Pulmonary artery endothelial cell (primary cell): Measurements from ENCODE around the gene NXF2. TPM values are rescaled to one million over a fixed set of nuclear protein-coding genes. Genes with fewer than 3 reads are reported as not detected.
"Not testable (repeated sequence)": the region's sequence is repeated elsewhere in the genome, so short reads cannot be mapped to it uniquely, and the experiment has no call there.

Source experiments
- DNase-seq: peaks from one replicate; pipeline ENCODE4 v3.0.0-alpha.2; 2011; ENCODE audit warnings: low read depth, low spot score
- total RNA-seq: library from RNA; depleted of rRNA; stranded (reverse); fragments of >200 nt; gene quantifications from 2 replicates; pipeline ENCODE4 v1.2.3, GENCODE V29; 2014

NXF2 gene
- not detected in 2 replicates for total RNA-seq

DNA sequence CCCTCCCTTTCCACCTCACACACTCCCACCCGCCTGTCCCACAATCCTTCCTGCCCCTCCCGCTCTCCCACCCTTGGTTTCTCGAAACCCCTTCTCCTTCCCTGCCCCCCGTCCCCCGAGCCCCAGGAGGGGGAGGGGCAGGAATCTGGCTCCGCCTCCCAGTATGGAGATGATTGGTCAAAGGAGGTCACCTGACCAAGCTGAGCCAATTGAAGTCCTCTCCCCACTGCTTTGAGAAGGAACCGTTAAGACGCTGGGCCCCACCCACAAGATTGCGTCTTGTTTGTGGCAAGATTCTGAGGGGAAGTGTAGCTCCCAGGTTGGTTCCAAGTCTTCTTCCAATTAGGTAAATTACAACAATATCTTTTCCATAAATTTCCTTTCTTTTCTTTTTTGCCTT, at the start of gene NXF2:
Gene NXF2 (plus strand): TSS at position 275 of the 400 bp plus-strand sequence. CDS start 59,912 bp downstream, outside the sequence.
- not testable (repeated sequence) for DNase-seq

GRCh38 chrX:102207940-102208339, 39.0 kb upstream of the NXF2 start:
- DNase-seq, result not testable (repeated sequence)

DNA sequence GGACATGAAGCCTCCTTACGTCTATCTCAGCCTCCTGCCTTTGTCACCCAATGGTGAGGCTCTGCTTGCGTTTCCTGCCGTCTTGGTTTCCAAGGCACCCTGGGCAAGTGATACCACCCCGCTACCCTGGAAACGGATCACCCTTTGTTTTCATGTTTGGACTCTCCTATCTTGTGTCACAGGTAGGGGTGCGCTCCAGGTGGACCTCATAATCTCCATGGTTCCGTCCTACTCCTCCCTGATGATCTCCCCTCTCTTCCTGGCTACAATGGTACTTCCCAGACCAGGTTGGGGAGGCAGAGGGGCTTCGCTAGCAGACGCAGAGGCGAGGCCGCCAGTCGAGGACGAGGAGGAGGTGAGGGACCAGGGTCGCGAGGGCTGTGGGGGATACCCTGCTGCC, 32.0 kb upstream of the NXF2 start, which contains the start of gene TCP11X1:
Gene TCP11X1 (plus strand): TSS at position 316 of the 400 bp plus-strand sequence.
- DNase-seq, result not testable (repeated sequence)

GRCh38 chrX:102216497-102216896, 30.5 kb upstream of the NXF2 start:
- DNase-seq, result not testable (repeated sequence)

- DNase-seq, result not testable (repeated sequence)
Observed at GRCh38 chrX:102235678-102236077, 11.3 kb upstream of the NXF2 start.

- DNase-seq, result not testable (repeated sequence)
Observed at GRCh38 chrX:102240265-102240664, 6.7 kb upstream of the NXF2 start.

- not testable (repeated sequence) for DNase-seq
Observed at GRCh38 chrX:102272231-102272630, 25.3 kb downstream of the NXF2 start.

- DNase-seq, result no peak
Observed at GRCh38 chrX:102338162-102338561, 91.2 kb downstream of the NXF2 start.

- DNase-seq, result no peak
Observed at GRCh38 chrX:102339312-102340298, 92.6 kb downstream of the NXF2 start.

DNA sequence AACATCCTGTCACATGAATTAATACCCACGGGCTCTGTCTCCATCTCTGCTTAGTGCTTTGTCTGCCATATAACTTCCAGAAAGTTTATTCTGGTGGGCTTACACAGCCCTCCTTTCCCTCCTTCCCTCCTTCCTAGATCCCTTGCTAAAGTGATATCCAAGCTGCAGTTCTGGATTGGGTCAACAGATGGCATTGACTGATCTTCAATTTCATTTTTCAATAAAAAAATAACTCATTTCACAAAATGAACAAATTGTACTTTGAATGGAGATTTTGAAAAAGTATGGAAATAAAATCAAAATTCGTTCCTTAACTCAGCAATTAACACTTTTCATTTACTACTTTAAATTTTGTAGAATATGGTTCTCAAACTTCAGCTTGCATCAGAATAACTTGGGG, 94.9 kb downstream of the NXF2 start:
- DNase-seq, result no peak

DNA sequence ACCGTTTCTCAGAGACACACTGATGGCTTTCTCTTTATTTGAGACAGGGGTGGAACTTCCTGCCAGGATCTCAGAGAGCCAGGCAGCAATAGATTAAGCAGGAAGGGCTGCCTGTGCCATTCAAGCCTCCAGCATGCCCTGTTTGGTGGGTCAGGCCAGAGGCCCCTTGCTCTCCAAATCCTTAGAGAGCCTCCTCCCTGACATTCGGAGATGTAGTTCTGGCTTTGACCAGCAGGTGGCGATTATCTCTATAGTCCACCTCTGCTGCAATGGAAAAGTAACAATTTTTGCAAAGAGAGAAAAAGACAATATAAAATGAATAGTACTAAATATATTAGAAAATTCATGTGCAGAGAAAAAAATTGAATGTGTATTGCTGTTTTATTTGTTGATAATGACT, 98.9 kb downstream of the NXF2 start:
- DNase-seq, result peak; percentile 1

Other genes with a start within 250 kb of the NXF2 start
- 0.13 TPM in 1 of 2 replicates, not detected in the other for gene TCEAL2, start 121.5 kb upstream of the NXF2 start, total RNA-seq
- gene TCEAL6, start 104.7 kb upstream of the NXF2 start, total RNA-seq, result not detected in 2 replicates
- gene BEX5, start 91.2 kb upstream of the NXF2 start, total RNA-seq, result 2.4 and 3.5 TPM in 2 replicates
- not detected in 2 replicates for gene TCP11X1, start 31.9 kb upstream of the NXF2 start, total RNA-seq
- not detected in 2 replicates for gene NXF2B, start 192.8 kb downstream of the NXF2 start, total RNA-seq
- gene TCP11X2, start 224.6 kb downstream of the NXF2 start, total RNA-seq, result not detected in 2 replicates